ENCODE data around the gene REPIN1.

REPIN1 gene

DNA sequence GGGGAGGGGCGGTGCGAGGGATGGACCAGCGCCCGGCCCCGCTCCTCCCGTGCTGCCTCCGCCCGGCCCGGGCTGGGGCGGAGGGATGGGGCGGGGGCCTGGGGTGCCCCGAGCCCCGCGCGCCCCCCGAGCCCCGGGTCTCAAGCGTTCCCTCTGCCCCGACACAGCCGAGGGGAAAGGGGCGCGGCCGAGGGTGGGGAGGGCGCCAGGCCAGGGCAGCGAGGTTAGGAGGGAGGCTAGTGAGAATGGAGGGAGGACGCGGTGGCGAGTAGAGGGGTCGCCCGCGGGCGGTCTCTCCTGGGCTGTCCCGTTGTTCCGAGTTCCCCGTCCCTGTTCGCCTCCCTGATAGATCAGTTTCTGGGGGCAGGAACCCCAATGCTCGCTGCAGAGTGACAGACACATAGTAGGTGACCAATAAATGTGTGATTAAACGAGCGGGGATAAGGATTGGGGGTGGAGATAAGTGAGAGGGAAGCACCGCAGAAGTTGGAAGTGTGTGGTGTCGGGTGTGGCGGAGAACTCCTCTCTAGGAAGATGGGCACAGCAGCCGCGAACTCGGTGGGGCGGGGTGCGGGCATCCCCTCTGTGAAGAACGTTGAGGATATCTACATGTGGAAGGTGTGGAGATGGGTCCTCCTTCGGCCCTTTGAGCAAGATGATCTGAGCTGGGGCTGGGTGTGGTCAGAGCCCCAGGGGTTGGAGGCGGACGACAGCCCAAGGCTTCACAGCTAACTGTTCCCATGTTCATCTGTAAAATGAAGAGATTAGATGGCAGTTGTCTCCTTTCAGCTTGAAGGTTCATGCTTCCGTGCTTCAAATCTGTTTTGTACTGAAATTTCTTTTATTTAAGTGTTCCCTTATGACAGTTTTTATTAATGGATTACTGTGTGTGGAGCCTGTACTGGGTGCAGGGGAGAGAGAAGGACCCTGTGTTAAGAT, 11.1 kb downstream of the REPIN1 start:
- H3K4me3 ChIP-seq (ENCODE audit: low read depth in 1 of 2, low read length in 2 of 2) = peak overlapping the region; percentile 69 to 74
- no peak; the same call in 2 of the 3 replicates for ATAC-seq (ENCODE audit: insufficient read depth, low read depth)
- peaks cover 68% of the 10 kb centered on the region for H3K4me1 ChIP-seq (ENCODE audit: insufficient read depth, low read length)
- H3K9me3 ChIP-seq (ENCODE audit: insufficient read depth, low read length, severe bottlenecking) = no peaks in the 10 kb centered on the region
- peak; percentile 52 for DNase-seq
- TF ChIP-seq, protein P1, sequence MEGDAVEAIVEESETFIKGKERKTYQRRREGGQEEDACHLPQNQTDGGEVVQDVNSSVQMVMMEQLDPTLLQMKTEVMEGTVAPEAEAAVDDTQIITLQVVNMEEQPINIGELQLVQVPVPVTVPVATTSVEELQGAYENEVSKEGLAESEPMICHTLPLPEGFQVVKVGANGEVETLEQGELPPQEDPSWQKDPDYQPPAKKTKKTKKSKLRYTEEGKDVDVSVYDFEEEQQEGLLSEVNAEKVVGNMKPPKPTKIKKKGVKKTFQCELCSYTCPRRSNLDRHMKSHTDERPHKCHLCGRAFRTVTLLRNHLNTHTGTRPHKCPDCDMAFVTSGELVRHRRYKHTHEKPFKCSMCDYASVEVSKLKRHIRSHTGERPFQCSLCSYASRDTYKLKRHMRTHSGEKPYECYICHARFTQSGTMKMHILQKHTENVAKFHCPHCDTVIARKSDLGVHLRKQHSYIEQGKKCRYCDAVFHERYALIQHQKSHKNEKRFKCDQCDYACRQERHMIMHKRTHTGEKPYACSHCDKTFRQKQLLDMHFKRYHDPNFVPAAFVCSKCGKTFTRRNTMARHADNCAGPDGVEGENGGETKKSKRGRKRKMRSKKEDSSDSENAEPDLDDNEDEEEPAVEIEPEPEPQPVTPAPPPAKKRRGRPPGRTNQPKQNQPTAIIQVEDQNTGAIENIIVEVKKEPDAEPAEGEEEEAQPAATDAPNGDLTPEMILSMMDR (IDR thresholded peaks at IDR 0.05; ENCODE audit: borderline replicate concordance, extremely low read depth, low read length, poor library complexity, severe bottlenecking) = no peak
- TF ChIP-seq EZH2 (IDR thresholded peaks at IDR 0.05; ENCODE audit: borderline replicate concordance, low read depth, low read length, severe bottlenecking) = no peak
- peak overlapping the region; percentile 83 for H3K4me2 ChIP-seq (ENCODE audit: insufficient read depth, low read length)
- peaks cover 22% of the 10 kb centered on the region for H4K20me1 ChIP-seq (ENCODE audit: insufficient read depth, low read length)
- H3K36me3 ChIP-seq (ENCODE audit: insufficient read depth, low read length) = peaks cover 23% of the 10 kb centered on the region
- H2AFZ ChIP-seq (ENCODE audit: low read depth, low read length) = peak overlapping the region; percentile 56
- peaks cover 92% of the 10 kb centered on the region for H3K79me2 ChIP-seq (ENCODE audit: insufficient read depth, low read length)
- peak overlapping the region; percentile 95 for H3K9ac ChIP-seq (ENCODE audit: low read depth, low read length)
- no peaks in the 10 kb centered on the region for H3K27me3 ChIP-seq (ENCODE audit: insufficient read depth, low read length, poor library complexity)
- peak overlapping the region; percentile 58 for H3K27ac ChIP-seq (ENCODE audit: low read length)

DNA sequence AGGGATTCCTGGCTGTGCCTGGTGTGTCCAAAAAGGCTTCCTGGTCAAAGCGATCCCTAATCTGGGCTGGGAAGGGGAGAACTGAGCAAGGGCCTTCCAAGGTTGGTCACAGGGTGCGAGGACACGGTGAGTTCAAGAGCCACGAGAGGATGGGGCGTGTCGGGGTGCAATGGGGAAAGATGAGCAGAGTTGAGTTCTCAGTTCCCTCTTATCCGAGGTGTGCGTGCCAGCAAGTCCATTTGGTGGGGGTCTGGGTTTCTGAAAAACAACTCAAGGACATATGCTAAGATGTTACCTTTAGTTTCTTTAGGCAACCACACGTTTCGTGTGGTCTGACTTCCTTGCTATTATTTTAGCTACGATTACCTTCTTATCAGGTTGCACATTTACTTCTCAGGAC, 11.8 kb downstream of the REPIN1 start:
- ATAC-seq (ENCODE audit: insufficient read depth, low read depth) (no peak), DNase-seq (no peak)
- Histone ChIP-seq H3K4me2 (ENCODE audit: insufficient read depth, low read length) (peak overlapping the region; percentile 83), H2AFZ (ENCODE audit: low read depth, low read length) (no peak overlapping the region), H4K20me1 (ENCODE audit: insufficient read depth, low read length) (peaks cover 24% of the 10 kb centered on the region), H3K79me2 (ENCODE audit: insufficient read depth, low read length) (peaks cover 94% of the 10 kb centered on the region), H3K9me3 (ENCODE audit: insufficient read depth, low read length, severe bottlenecking) (no peaks in the 10 kb centered on the region), H3K27ac (ENCODE audit: low read length) (peak overlapping the region; percentile 58), H3K36me3 (ENCODE audit: insufficient read depth, low read length) (peaks cover 25% of the 10 kb centered on the region), H3K4me3 (ENCODE audit: low read depth in 1 of 2, low read length in 2 of 2) (peak overlapping the region in 1 of 2 experiments; percentile 69; a peak in 2 of 4 replicates), H3K4me1 (ENCODE audit: insufficient read depth, low read length) (peaks cover 61% of the 10 kb centered on the region), H3K27me3 (ENCODE audit: insufficient read depth, low read length, poor library complexity) (no peaks in the 10 kb centered on the region), H3K9ac (ENCODE audit: low read depth, low read length) (peak overlapping the region; percentile 95)
- TF ChIP-seq, protein P1 (IDR thresholded peaks at IDR 0.05; ENCODE audit: borderline replicate concordance, extremely low read depth, low read length, poor library complexity, severe bottlenecking) = no peak
- no peak for TF ChIP-seq EZH2 (IDR thresholded peaks at IDR 0.05; ENCODE audit: borderline replicate concordance, low read depth, low read length, severe bottlenecking)

DNA sequence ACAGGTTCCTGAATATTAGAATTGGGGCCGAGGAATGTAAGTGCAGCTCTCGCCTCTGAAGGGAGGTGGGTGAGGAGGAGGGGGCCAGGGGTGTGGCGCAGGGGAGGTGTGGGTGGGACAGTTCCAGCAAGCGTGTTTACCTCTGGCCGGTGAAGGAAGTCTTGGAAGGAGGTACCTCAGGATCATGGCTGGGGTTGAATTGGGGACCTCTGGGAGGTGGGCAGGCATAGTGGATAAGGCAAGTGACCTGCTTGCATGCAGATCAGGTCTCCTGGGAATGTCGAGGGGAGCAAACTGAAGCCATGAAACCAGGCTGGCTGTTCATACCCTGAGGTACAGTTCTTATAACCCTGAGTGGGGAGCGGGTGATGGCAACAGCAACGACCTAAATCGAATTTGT, 12.5 kb downstream of the REPIN1 start:
- peaks cover 90% of the 10 kb centered on the region for H3K79me2 ChIP-seq (ENCODE audit: insufficient read depth, low read length)

More for the DNA sequence above, 12.5 kb downstream of the REPIN1 start:
- no peaks in the 10 kb centered on the region for H3K27me3 ChIP-seq (ENCODE audit: insufficient read depth, low read length, poor library complexity)
- peaks cover 23% of the 10 kb centered on the region for H3K36me3 ChIP-seq (ENCODE audit: insufficient read depth, low read length)
- peak overlapping the region; percentile 95; the same call in 1 of the 2 replicates for H3K9ac ChIP-seq (ENCODE audit: low read depth, low read length)
- H3K4me2 ChIP-seq (ENCODE audit: insufficient read depth, low read length) = peak overlapping the region; percentile 83; the same call in 1 of the 2 replicates
- no peak overlapping the region for H3K4me3 ChIP-seq (ENCODE audit: low read depth in 1 of 2, low read length in 2 of 2)
- H3K9me3 ChIP-seq (ENCODE audit: insufficient read depth, low read length, severe bottlenecking) = no peaks in the 10 kb centered on the region
- DNase-seq (no peak), ATAC-seq (ENCODE audit: insufficient read depth, low read depth) (no peak)
- H3K27ac ChIP-seq (ENCODE audit: low read length) = peak overlapping the region; percentile 58; the same call in 1 of the 2 replicates
- H2AFZ ChIP-seq (ENCODE audit: low read depth, low read length) = no peak overlapping the region
- peaks cover 55% of the 10 kb centered on the region for H3K4me1 ChIP-seq (ENCODE audit: insufficient read depth, low read length)
- H4K20me1 ChIP-seq (ENCODE audit: insufficient read depth, low read length) = peaks cover 24% of the 10 kb centered on the region
- no peak for TF ChIP-seq EZH2 (IDR thresholded peaks at IDR 0.05; ENCODE audit: borderline replicate concordance, low read depth, low read length, severe bottlenecking)
- TF ChIP-seq, protein P1 (IDR thresholded peaks at IDR 0.05; ENCODE audit: borderline replicate concordance, extremely low read depth, low read length, poor library complexity, severe bottlenecking) = no peak

Measured in DND-41 (cell line).